Panc1 (cell line): Measurements from ENCODE around the gene NECAB2. TPM values are rescaled to one million over a fixed set of nuclear protein-coding genes. Genes with fewer than 3 reads are reported as not detected.

ENCODE experiments used
- ATAC-seq: fragments of 200-7000 bp; cut with Tn5 transposase; 2 replicates; pipeline ENCODE4 v1.9.1; 2020; ENCODE audit warnings: mild to moderate bottlenecking, moderate library complexity
- BruUV-seq: library from RNA; stranded (reverse); fragments of 400-500 nt; replicated peaks from 2 replicates; lab custom pipeline; 2021; lab: Mats Ljungman, UMichigan
- CTCF ChIA-PET: fragments of 300-600 bp; sonication (Branson Sonifier 250); formaldehyde crosslinking; loops from one replicate; lab custom pipeline; 2022; ENCODE audit warnings: antibody characterized with exemption; lab: Charles Lee
- POLR2A ChIA-PET: fragments of 300-600 bp; sonication (Branson Sonifier 250); formaldehyde crosslinking; loops from one replicate; lab custom pipeline; 2022; ENCODE audit warnings: antibody characterized with exemption; lab: Charles Lee
- DNase-seq: peaks from one replicate; pipeline ENCODE4 v3.0.0-alpha.2; 2010; ENCODE audit warnings: low read depth, low spot score
- H3K27ac ChIP-seq: 2 replicates; pipeline ENCODE4 v1.5.1; 2011; ENCODE audit warnings: mild to moderate bottlenecking, low read length, inconsistent platforms
- H3K27me3 ChIP-seq: fragments of 200-500 bp; sonication (Bioruptor generic); 2 replicates; pipeline ENCODE4 v1.6.0; 2014; ENCODE audit warnings: low read length, inconsistent platforms; ENCODE audit not compliant: control insufficient read depth, insufficient read depth
- H3K36me3 ChIP-seq: fragments of 200-500 bp; sonication (Bioruptor generic); 2 replicates; pipeline ENCODE4 v1.5.1; 2014; ENCODE audit warnings: inconsistent platforms, mild to moderate bottlenecking, low read length, moderate library complexity; ENCODE audit not compliant: control insufficient read depth, insufficient read depth
- H3K4me1 ChIP-seq: 2 replicates; pipeline ENCODE4 v1.5.1; 2011; ENCODE audit warnings: inconsistent platforms, mild to moderate bottlenecking, low read length, moderate library complexity; ENCODE audit not compliant: control insufficient read depth, insufficient read depth
- H3K4me3 ChIP-seq, 2 experiments: 2 replicates each; pipeline ENCODE4 v1.5.1; 2011 to 2012; ENCODE audit warnings: low read depth in 2 of 2, low read length in 2 of 2, mild to moderate bottlenecking in 2 of 2, inconsistent platforms in 1 of 2, moderate library complexity in 1 of 2
- H3K9me3 ChIP-seq: fragments of 200-500 bp; sonication (Bioruptor generic); 2 replicates; pipeline ENCODE4 v1.5.1; 2014; ENCODE audit warnings: low read depth, mild to moderate bottlenecking, inconsistent platforms, low read length, moderate library complexity; ENCODE audit not compliant: control insufficient read depth, insufficient read depth
- POLR2AphosphoS5 ChIP-seq: IDR thresholded peaks from 2 replicates; pipeline ENCODE4 v1.6.1; 2012; ENCODE audit warnings: mild to moderate bottlenecking, low read depth, low read length, moderate library complexity
- REST ChIP-seq, 2 experiments: IDR thresholded peaks; 2 replicates each; pipeline ENCODE4 v1.6.1; 2011 to 2012; ENCODE audit warnings: low read depth in 2 of 2, control low read depth in 1 of 2, low read length in 1 of 2, mild to moderate bottlenecking in 1 of 2, moderate library complexity in 1 of 2; ENCODE audit not compliant: insufficient read depth in 1 of 2
- SIN3A ChIP-seq: IDR thresholded peaks from 2 replicates; pipeline ENCODE4 v1.6.1; 2012; ENCODE audit warnings: low read depth, mild to moderate bottlenecking, low read length, moderate library complexity, borderline replicate concordance; ENCODE audit not compliant: insufficient read depth
- TCF7L2 ChIP-seq: IDR thresholded peaks from 2 replicates; pipeline ENCODE4 v1.6.1; 2011; ENCODE audit warnings: mild to moderate bottlenecking, low read depth, low read length, inconsistent platforms
- in situ Hi-C: cut with HindIII; loops from 2 replicates; pipeline ENCODE4 v1.10.0; 2016; ENCODE audit warnings: low sequenced_read_pairs, low pct_unique_long_range_greater_than_20kb
- intact Hi-C: fragments of 100-400 bp; cut with micrococcal nuclease; formaldehyde crosslinking; loops from one replicate; pipeline ENCODE4 v1.10.0; 2022; ENCODE audit not compliant: unreplicated experiment
- total RNA-seq: library from RNA; stranded (reverse); gene quantifications from one replicate; pipeline ENCODE4 v1.2.1, GENCODE V29; 2021; ENCODE audit not compliant: unreplicated experiment
- TF ChIP-seq, protein P1 (sequence below): fragments of 450-650 bp; IDR thresholded peaks from 2 replicates; pipeline ENCODE4 v1.5.1; 2017; ENCODE audit warnings: mild to moderate bottlenecking

NECAB2 gene
- total RNA-seq, 1 experiment from 2014 or later: 0.33 TPM

DNA sequence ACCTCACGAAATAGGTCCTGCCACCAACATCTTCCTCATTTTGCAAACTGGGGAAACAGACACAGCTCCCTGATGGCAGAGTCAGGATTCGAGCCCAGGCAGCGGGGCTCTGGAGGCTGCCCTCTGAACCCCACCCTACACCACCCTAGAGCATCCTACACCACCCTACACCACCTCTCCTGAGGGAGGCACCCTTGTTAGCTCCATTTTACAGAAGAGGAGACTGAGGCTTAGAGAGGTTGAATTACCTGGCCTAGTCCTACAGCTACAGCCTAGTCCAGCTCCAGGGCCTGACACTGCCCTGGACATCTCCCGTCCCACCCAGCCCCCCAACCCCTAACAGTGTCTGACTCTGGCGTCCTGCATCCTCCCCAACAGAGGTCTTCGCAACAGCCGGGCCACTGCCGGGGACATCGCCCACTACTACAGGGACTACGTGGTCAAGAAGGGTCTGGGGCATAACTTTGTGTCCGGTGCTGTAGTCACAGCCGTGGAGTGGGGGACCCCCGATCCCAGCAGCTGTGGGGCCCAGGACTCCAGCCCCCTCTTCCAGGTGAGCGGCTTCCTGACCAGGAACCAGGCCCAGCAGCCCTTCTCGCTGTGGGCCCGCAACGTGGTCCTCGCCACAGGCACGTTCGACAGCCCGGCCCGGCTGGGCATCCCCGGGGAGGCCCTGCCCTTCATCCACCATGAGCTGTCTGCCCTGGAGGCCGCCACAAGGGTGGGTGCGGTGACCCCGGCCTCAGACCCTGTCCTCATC, 3.2 kb upstream of the NECAB2 start:
- intact Hi-C loops: no loop called here
- no TSS peak for BruUV-seq
- TF ChIP-seq SIN3A (no peak), POLR2AphosphoS5 (no peak), REST (IDR thresholded peaks at IDR 0.05; ENCODE audit: insufficient read depth in 1 of 2, low read depth in 2 of 2, low read length in 1 of 2) (no peak), TCF7L2 (no peak)
- TF ChIP-seq, protein P1, sequence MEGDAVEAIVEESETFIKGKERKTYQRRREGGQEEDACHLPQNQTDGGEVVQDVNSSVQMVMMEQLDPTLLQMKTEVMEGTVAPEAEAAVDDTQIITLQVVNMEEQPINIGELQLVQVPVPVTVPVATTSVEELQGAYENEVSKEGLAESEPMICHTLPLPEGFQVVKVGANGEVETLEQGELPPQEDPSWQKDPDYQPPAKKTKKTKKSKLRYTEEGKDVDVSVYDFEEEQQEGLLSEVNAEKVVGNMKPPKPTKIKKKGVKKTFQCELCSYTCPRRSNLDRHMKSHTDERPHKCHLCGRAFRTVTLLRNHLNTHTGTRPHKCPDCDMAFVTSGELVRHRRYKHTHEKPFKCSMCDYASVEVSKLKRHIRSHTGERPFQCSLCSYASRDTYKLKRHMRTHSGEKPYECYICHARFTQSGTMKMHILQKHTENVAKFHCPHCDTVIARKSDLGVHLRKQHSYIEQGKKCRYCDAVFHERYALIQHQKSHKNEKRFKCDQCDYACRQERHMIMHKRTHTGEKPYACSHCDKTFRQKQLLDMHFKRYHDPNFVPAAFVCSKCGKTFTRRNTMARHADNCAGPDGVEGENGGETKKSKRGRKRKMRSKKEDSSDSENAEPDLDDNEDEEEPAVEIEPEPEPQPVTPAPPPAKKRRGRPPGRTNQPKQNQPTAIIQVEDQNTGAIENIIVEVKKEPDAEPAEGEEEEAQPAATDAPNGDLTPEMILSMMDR: no peak
- Histone ChIP-seq H3K27me3 (no peaks in the 10 kb centered on the region), H3K36me3 (no peaks in the 10 kb centered on the region), H3K4me1 (no peaks in the 10 kb centered on the region), H3K27ac (no peak overlapping the region), H3K4me3 (no peak overlapping the region), H3K9me3 (no peaks in the 10 kb centered on the region)
- in situ Hi-C loops: no loop called here
- CTCF ChIA-PET: no interaction called here
- POLR2A ChIA-PET: no interaction called here
- DNase-seq (no peak), ATAC-seq (no peak)

DNA sequence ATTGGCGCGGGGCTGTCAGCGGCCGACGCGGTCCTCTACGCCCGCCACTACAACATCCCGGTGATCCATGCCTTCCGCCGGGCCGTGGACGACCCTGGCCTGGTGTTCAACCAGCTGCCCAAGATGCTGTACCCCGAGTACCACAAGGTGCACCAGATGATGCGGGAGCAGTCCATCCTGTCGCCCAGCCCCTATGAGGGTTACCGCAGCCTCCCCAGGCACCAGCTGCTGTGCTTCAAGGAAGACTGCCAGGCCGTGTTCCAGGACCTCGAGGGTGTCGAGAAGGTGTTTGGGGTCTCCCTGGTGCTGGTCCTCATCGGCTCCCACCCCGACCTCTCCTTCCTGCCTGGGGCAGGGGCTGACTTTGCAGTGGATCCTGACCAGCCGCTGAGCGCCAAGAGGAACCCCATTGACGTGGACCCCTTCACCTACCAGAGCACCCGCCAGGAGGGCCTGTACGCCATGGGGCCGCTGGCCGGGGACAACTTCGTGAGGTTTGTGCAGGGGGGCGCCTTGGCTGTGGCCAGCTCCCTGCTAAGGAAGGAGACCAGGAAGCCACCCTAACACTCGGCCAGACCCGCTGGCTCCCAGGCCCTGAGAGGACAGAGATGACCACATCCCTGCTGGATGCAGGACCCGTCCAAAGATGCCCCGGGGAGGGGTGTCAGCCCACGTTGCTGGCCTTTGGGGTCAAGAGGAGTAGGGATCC, 2.4 kb upstream of the NECAB2 start:
- in situ Hi-C loops (no loop called here), intact Hi-C loops (no loop called here)
- ATAC-seq: no peak

More for the DNA sequence above, 2.4 kb upstream of the NECAB2 start:
- Histone ChIP-seq H3K4me3 (no peak overlapping the region), H3K9me3 (no peaks in the 10 kb centered on the region), H3K4me1 (no peaks in the 10 kb centered on the region), H3K27me3 (no peaks in the 10 kb centered on the region), H3K27ac (no peak overlapping the region), H3K36me3 (no peaks in the 10 kb centered on the region)
- POLR2A ChIA-PET: no interaction called here
- CTCF ChIA-PET: no interaction called here
- no peak for DNase-seq
- no peak for TF ChIP-seq TCF7L2
- TF ChIP-seq SIN3A: no peak
- TF ChIP-seq, protein P1: no peak
- no TSS peak for BruUV-seq
